OCI-LY3 (cell line): ENCODE measurements around the gene E2F6.

Experiments used
- H2AFZ ChIP-seq: fragments of 200-600, 300-600 bp; shearing (Covaris generic); 2 replicates; pipeline ENCODE4 v1.6.0; 2014; ENCODE audit warnings: antibody characterized with exemption, low read depth, low read length
- H3K27ac ChIP-seq: fragments of 200-600, 300-600 bp; sonication (generic); 2 replicates; pipeline ENCODE4 v1.5.1; 2014; ENCODE audit warnings: mild to moderate bottlenecking, low read length, moderate library complexity, mixed read lengths
- H3K27me3 ChIP-seq: fragments of 200-600, 300-600 bp; sonication (generic); 2 replicates; pipeline ENCODE4 v1.6.1; 2014; ENCODE audit warnings: low read depth, low read length, mixed read lengths
- H3K36me3 ChIP-seq: fragments of 200-600, 300-600 bp; sonication (generic); replicated peaks from 2 replicates; pipeline ENCODE3; 2014; ENCODE audit warnings: low read depth, low read length, mixed read lengths
- H3K4me1 ChIP-seq: fragments of 300-600, 200-600 bp; sonication (generic); 2 replicates; pipeline ENCODE4 v1.6.1; 2014; ENCODE audit warnings: low read length, mixed read lengths
- H3K4me2 ChIP-seq: fragments of 200-600, 300-600 bp; sonication (generic); 2 replicates; pipeline ENCODE4 v1.6.1; 2014; ENCODE audit warnings: low read length, mixed read lengths
- H3K4me3 ChIP-seq: fragments of 300-600, 200-600 bp; sonication (generic); 2 replicates; pipeline ENCODE4 v1.5.1; 2014; ENCODE audit warnings: antibody characterized with exemption, mild to moderate bottlenecking, low read length, moderate library complexity
- H3K79me2 ChIP-seq: fragments of 300-600, 200-600 bp; shearing (Covaris generic); 2 replicates; pipeline ENCODE4 v1.6.1; 2014; ENCODE audit warnings: mild to moderate bottlenecking, low read length, mixed read lengths
- H3K9ac ChIP-seq: fragments of 300-600, 200-600 bp; shearing (Covaris generic); 2 replicates; pipeline ENCODE4 v1.6.0; 2014; ENCODE audit warnings: mild to moderate bottlenecking, low read length, moderate library complexity
- H3K9me3 ChIP-seq: fragments of 200-600, 300-600 bp; shearing (Covaris generic); 2 replicates; pipeline ENCODE4 v1.6.1; 2014; ENCODE audit warnings: low read length, mixed read lengths; ENCODE audit not compliant: insufficient read depth
- H4K20me1 ChIP-seq: fragments of 200-600, 300-600 bp; sonication (generic); 2 replicates; pipeline ENCODE4 v1.6.1; 2016; ENCODE audit warnings: low read length, mixed read lengths; ENCODE audit not compliant: insufficient read depth
- CTCF ChIP-seq: fragments of 200-600, 300-600 bp; sonication (generic); IDR thresholded peaks from 2 replicates; pipeline ENCODE4 v1.5.1; 2014; ENCODE audit warnings: antibody characterized with exemption, low read length, low read depth
- EZH2phosphoT487 ChIP-seq: fragments of 200-600 bp; shearing (Covaris generic); IDR thresholded peaks from 2 replicates; pipeline ENCODE4 v1.6.1; 2018; ENCODE audit warnings: antibody characterized with exemption, mixed run types, low read depth

E2F6 gene

GRCh38 chr2:11396467-11397445 lies 69.2 kb downstream of the E2F6 start:
- Histone ChIP-seq H3K4me2 (peak overlapping the region; percentile 24; the same call in 1 of the 2 replicates), H3K79me2 (no peaks in the 10 kb centered on the region), H3K27ac (no peak overlapping the region), H3K9ac (no peak overlapping the region), H3K4me3 (no peak overlapping the region), H3K4me1 (peaks cover 12% of the 10 kb centered on the region), H4K20me1 (no peaks in the 10 kb centered on the region), H3K36me3 (no peaks in the 10 kb centered on the region), H3K9me3 (no peaks in the 10 kb centered on the region), H2AFZ (no peak overlapping the region), H3K27me3 (no peaks in the 10 kb centered on the region)
- TF ChIP-seq CTCF = no peak
- no peak for TF ChIP-seq EZH2phosphoT487

GRCh38 chr2:11396021-11396420 lies 69.9 kb downstream of the E2F6 start:
- H3K36me3 ChIP-seq = no peaks in the 10 kb centered on the region
- no peak overlapping the region for H3K27ac ChIP-seq
- H4K20me1 ChIP-seq = no peaks in the 10 kb centered on the region
- H2AFZ ChIP-seq = no peak overlapping the region
- H3K27me3 ChIP-seq = no peaks in the 10 kb centered on the region
- no peak overlapping the region for H3K4me2 ChIP-seq
- no peak overlapping the region for H3K4me3 ChIP-seq
- H3K9me3 ChIP-seq = no peaks in the 10 kb centered on the region
- peaks cover 12% of the 10 kb centered on the region for H3K4me1 ChIP-seq
- no peaks in the 10 kb centered on the region for H3K79me2 ChIP-seq
- TF ChIP-seq CTCF (no peak), EZH2phosphoT487 (no peak)
- no peak overlapping the region for H3K9ac ChIP-seq

- H3K9ac ChIP-seq = no peak overlapping the region
- no peaks in the 10 kb centered on the region for H3K27me3 ChIP-seq
- no peak overlapping the region for H3K4me3 ChIP-seq
- no peak overlapping the region for H3K27ac ChIP-seq
- no peaks in the 10 kb centered on the region for H4K20me1 ChIP-seq
- no peaks in the 10 kb centered on the region for H3K9me3 ChIP-seq
- TF ChIP-seq EZH2phosphoT487 (no peak), CTCF (no peak)
- peaks cover 12% of the 10 kb centered on the region for H3K4me1 ChIP-seq
- no peaks in the 10 kb centered on the region for H3K36me3 ChIP-seq
- no peak overlapping the region for H2AFZ ChIP-seq
- no peak overlapping the region for H3K4me2 ChIP-seq
- no peaks in the 10 kb centered on the region for H3K79me2 ChIP-seq
Observed at GRCh38 chr2:11395389-11395788, 70.6 kb downstream of the E2F6 start.
